ENCODE measurements around the gene CNNM4. TPM values are rescaled to one million over a fixed set of nuclear protein-coding genes. Genes with fewer than 3 reads are reported as not detected.

CNNM4 gene
- polyA plus RNA-seq, 1 donor from 2014 or later = 7.5 TPM

DNA sequence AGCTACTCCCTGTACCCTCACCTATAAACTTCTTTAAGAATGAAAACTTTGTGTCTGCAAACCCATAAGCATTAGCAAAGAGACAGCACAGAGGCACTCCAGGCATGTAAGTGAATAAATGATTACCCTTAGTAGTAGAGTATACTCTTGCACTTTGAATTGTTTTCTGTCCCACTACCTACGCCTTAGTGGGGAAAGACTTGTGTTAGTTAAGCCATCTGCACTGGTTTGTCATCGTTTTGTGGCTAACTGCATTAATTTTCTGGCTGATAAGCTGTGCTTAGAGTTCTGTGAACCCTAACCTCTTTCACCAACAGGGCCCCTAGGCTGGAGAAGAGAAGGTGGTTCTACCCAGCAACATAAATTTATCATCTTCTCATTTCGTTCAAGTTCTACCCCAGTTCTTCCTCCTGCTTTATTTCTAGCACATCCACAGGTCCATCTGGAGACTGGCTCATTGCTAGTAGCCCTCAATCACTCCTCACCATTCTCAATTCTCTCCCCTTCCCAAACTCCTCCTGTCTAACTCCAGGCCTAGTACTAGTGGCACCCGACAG, 21.5 kb upstream of the CNNM4 start:
- Histone ChIP-seq H3K36me3 (ENCODE audit: insufficient read depth, low read length) (no peaks in the 10 kb centered on the region), H4K20me1 (ENCODE audit: insufficient read depth) (no peaks in the 10 kb centered on the region), H3K9ac (ENCODE audit: low read length) (peak overlapping the region; percentile 68), H3K27ac (ENCODE audit: low read length) (peak overlapping the region; percentile 67), H3K4me2 (ENCODE audit: low read length) (peak overlapping the region; percentile 91), H3K9me3 (ENCODE audit: low read length) (no peaks in the 10 kb centered on the region), H3K9me2 (ENCODE audit: insufficient read depth, low read length) (no peaks in the 10 kb centered on the region), H3F3A (ENCODE audit: insufficient read depth, low read length, poor library complexity, severe bottlenecking) (no peaks in the 10 kb centered on the region), H3K4me3 (ENCODE audit: low read length) (peak overlapping the region; percentile 84), H3K79me2 (replicated peaks; ENCODE audit: insufficient read depth, low read length) (peaks cover 22% of the 10 kb centered on the region), H2AFZ (ENCODE audit: low read depth, low read length) (peak overlapping the region; percentile 73), H3K27me3 (ENCODE audit: insufficient read depth, low read depth, low read length) (no peaks in the 10 kb centered on the region)
- TF ChIP-seq TAF1 (IDR thresholded peaks at IDR 0.05; ENCODE audit: low read depth) (no peak), SMC3 (conservative IDR thresholded peaks at IDR 0.05; ENCODE audit: poor library complexity) (no peak), EP300 (conservative IDR thresholded peaks at IDR 0.05; ENCODE audit: poor library complexity, severe bottlenecking) (no peak), POLR2AphosphoS5 (IDR thresholded peaks at IDR 0.05) (no peak), RAD21 (conservative IDR thresholded peaks at IDR 0.05) (no peak), CTCF (IDR thresholded peaks at IDR 0.05; ENCODE audit: poor library complexity, severe bottlenecking) (no peak), EZH2 (IDR thresholded peaks at IDR 0.05; ENCODE audit: borderline replicate concordance, insufficient read depth, low read length, poor library complexity, severe bottlenecking) (no peak), MXI1 (conservative IDR thresholded peaks at IDR 0.05; ENCODE audit: poor library complexity, severe bottlenecking) (no peak)
- TF ChIP-seq, protein P1, sequence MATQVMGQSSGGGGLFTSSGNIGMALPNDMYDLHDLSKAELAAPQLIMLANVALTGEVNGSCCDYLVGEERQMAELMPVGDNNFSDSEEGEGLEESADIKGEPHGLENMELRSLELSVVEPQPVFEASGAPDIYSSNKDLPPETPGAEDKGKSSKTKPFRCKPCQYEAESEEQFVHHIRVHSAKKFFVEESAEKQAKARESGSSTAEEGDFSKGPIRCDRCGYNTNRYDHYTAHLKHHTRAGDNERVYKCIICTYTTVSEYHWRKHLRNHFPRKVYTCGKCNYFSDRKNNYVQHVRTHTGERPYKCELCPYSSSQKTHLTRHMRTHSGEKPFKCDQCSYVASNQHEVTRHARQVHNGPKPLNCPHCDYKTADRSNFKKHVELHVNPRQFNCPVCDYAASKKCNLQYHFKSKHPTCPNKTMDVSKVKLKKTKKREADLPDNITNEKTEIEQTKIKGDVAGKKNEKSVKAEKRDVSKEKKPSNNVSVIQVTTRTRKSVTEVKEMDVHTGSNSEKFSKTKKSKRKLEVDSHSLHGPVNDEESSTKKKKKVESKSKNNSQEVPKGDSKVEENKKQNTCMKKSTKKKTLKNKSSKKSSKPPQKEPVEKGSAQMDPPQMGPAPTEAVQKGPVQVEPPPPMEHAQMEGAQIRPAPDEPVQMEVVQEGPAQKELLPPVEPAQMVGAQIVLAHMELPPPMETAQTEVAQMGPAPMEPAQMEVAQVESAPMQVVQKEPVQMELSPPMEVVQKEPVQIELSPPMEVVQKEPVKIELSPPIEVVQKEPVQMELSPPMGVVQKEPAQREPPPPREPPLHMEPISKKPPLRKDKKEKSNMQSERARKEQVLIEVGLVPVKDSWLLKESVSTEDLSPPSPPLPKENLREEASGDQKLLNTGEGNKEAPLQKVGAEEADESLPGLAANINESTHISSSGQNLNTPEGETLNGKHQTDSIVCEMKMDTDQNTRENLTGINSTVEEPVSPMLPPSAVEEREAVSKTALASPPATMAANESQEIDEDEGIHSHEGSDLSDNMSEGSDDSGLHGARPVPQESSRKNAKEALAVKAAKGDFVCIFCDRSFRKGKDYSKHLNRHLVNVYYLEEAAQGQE (IDR thresholded peaks at IDR 0.05; ENCODE audit: borderline replicate concordance) = no peak

DNA sequence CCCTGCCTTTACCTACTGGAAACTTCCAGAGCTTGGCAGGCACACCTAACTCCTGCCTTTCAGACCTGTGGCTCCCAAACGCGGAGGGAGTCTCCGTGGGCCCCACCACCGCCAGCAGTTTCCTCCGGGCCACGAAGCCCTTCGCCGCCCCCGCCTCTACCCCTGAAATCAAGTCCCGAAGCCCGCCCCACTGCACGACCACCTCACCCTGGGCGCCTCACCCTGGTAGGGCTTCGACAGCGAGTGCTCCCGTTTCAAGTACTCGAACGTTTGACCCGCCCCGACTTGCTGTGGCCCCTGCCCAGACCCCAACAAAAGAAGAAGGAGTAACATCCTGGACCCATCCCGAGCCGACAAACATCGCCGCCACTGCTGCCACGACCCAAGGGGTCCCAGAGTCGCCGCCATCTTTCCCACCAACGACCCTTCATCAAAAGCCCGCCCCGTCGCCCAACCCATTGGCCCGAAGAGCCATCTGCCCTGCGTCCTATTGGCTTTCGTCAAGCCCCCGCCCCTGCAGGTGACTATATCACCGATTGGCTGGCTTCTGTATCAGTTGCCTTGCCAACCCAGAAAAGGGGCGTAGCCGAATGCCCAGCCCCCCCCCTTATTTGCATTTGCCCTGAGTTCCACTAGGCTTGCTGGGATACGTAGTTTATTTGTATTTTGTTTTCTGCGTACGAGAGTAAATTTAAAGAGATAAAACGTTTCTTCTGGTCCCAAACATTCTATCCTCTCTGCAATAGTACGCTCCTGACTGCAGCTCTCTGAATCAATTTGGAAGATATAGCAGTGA, 20.9 kb upstream of the CNNM4 start, which contains the start of gene LMAN2L:
Gene LMAN2L (minus strand): TSS at position 432 of the 796 bp plus-strand sequence. CDS start 24 bp downstream, at position 408.
- peak within 1 kb of the TSS; percentile 73 for H2AFZ ChIP-seq (ENCODE audit: low read depth, low read length)
- H3K4me2 ChIP-seq (ENCODE audit: low read length) = peak within 1 kb of the TSS; percentile 91
- H3K9me2 ChIP-seq (ENCODE audit: insufficient read depth, low read length) = no peaks in the 10 kb centered on the region
- no peaks in the 10 kb centered on the region for H3K27me3 ChIP-seq (ENCODE audit: insufficient read depth, low read depth, low read length)
- peak within 1 kb of the TSS; percentile 84 for H3K4me3 ChIP-seq (ENCODE audit: low read length)
- no peak for TF ChIP-seq EP300 (conservative IDR thresholded peaks at IDR 0.05; ENCODE audit: poor library complexity, severe bottlenecking)
- TF ChIP-seq MXI1 (conservative IDR thresholded peaks at IDR 0.05; ENCODE audit: poor library complexity, severe bottlenecking) = peak; percentile 90
- peak; percentile 63 for TF ChIP-seq SMC3 (conservative IDR thresholded peaks at IDR 0.05; ENCODE audit: poor library complexity)
- TF ChIP-seq EZH2 (IDR thresholded peaks at IDR 0.05; ENCODE audit: borderline replicate concordance, insufficient read depth, low read length, poor library complexity, severe bottlenecking) = no peak
- TF ChIP-seq RAD21 (conservative IDR thresholded peaks at IDR 0.05) = peak; percentile 50
- TF ChIP-seq, protein P1 (IDR thresholded peaks at IDR 0.05; ENCODE audit: borderline replicate concordance) = peak; percentile 73
- TF ChIP-seq TAF1 (IDR thresholded peaks at IDR 0.05; ENCODE audit: low read depth) = peak; percentile 92
- TF ChIP-seq POLR2AphosphoS5 (IDR thresholded peaks at IDR 0.05) = peak; percentile 86
- TF ChIP-seq CTCF (IDR thresholded peaks at IDR 0.05; ENCODE audit: poor library complexity, severe bottlenecking) = peak; percentile 55
- H3K79me2 ChIP-seq (replicated peaks; ENCODE audit: insufficient read depth, low read length) = peaks cover 22% of the 10 kb centered on the region
- no peaks in the 10 kb centered on the region for H3F3A ChIP-seq (ENCODE audit: insufficient read depth, low read length, poor library complexity, severe bottlenecking)
- H3K9ac ChIP-seq (ENCODE audit: low read length) = peak within 1 kb of the TSS; percentile 68
- H3K27ac ChIP-seq (ENCODE audit: low read length) = peak within 1 kb of the TSS; percentile 67
- H3K36me3 ChIP-seq (ENCODE audit: insufficient read depth, low read length) = no peaks in the 10 kb centered on the region
- no peaks in the 10 kb centered on the region for H4K20me1 ChIP-seq (ENCODE audit: insufficient read depth)
- H3K9me3 ChIP-seq (ENCODE audit: low read length) = no peaks in the 10 kb centered on the region
